Muscle of back (tissue), 11 donors: ENCODE measurements around the gene PDE1C. TPM values are rescaled to one million over a fixed set of nuclear protein-coding genes. Genes with fewer than 3 reads are reported as not detected.
A peak's percentile ranks its signal among the peaks of the same experiment; 100 is the strongest.

Source experiments
- DNase-seq, 3 donors: peaks; one replicate each; pipeline versions ENCODE4 v3.0.0 to v3.0.0-alpha.2; 2013
- polyA plus RNA-seq, 10 donors: library from polyadenylated mRNA; unstranded; fragments of 120-200 nt; gene quantifications; one replicate each; pipeline ENCODE4 v1.2.1, GENCODE V29; 2013; ENCODE audit not compliant: insufficient read length in 10 of 10

PDE1C gene
- polyA plus RNA-seq, 10 donors: 1.7 to 5.4 (median 3.1) TPM

DNA sequence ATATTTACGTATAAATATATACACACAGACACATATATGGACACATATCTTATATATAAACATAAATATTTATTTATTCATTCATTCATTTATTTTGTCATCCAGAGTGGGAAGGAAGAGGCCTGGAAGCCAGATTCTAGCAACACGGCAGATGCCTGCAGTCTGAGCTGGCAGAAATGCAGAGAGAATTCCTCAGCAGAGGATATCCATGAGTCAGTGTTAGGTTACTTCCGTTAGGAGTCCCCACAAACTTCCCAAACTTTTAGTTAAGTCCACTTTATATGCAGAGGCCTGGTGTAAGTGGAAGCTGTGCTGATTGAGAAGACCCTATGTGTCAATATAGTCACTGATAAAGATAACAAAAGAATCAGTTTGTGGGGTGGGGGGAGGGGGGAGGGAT, 293.6 kb downstream of the PDE1C start:
- peak in 1 of 3 donors; percentile 62 for DNase-seq

DNA sequence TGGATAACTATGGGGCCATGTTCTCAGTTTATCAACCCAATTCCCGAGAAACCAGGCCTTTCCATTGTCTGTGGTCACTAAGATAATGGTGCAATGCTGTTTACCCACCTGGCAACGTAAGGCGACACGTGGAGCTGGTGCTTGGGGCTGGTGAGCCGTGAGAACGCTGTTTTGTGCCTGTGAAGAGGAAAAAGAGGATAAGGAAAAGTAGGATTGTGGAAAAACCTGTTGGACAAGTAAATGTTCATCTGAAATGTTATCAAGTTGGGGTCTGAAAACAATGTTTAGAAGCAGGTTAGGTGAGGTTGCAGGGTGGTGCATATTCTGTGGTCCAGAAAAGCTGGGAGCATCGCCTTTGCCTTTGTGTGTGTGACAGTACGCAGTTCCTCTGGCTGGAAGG, 294.7 kb downstream of the PDE1C start:
- no peak for DNase-seq

DNA sequence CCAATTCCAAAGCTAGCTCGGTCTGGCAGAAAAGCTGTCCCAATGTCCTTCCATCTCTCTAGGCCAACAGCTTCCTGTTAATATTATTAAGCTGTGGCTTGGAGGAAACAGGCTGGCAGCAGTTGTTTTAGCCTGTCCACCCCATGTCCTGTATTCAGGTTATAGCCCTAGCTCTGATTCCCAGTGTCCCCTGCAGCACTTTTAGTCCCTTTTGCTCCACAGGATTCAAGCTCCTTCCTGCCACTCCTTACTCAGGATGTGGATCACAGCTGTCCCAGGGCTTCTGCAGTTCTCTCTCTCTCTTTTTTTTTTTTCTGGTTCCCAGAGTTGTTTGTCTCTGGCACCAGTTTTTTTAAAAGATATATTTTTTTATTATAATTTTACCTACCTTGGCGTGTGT, 298.0 kb downstream of the PDE1C start:
- no peak for DNase-seq

DNA sequence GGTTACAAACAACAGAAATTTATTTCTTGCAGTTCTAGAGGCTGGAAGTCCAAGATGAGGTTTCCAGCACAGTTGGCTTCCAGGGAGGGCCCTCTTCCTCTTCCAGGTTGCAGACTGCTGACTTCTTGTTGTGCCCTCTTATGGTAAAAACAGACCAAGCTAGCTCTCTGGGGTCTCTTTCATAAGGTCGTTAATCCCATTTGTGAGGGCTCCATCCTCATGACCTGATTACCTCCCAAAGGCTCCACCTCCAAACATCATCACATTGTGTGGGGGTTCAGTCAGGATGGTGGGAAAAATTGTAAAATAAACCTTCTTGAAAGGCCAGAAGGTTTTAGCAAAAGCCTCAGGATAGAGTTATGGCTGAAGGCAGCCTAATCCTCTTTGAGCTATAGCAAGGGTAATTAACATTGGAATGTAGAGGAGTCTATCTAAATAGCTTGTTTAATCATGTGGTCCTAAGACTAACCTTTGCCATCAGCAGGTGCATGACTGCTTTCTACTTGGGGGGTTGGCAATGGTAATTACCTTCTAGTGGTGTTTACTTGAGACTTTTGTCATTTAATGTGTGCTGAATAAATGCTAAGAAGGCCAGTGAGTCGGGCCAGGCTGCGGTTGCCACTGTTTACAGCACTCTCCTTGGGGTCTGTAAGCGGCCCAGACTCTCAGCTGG, 302.4 kb downstream of the PDE1C start:
- no peak for DNase-seq

DNA sequence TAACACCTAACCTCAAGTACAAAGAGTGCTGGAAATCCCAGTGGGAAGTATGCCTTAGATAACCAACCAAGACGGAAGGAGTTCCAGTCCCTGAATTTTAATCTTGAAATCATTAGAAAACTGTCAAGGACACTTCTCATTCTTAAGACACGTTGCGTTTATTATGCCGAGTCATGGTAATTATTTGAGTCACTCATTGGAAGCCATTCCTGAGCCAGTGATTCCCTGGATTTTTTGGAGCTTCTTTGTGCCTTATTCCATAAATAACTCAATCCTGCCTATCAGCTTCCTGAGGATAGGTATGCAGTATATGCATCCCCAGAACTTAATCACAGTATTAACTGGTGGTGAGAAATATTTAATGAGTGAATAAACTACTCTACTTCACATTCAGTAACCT, 305.7 kb downstream of the PDE1C start:
- DNase-seq: peak in 1 of 3 donors; percentile 43

DNA sequence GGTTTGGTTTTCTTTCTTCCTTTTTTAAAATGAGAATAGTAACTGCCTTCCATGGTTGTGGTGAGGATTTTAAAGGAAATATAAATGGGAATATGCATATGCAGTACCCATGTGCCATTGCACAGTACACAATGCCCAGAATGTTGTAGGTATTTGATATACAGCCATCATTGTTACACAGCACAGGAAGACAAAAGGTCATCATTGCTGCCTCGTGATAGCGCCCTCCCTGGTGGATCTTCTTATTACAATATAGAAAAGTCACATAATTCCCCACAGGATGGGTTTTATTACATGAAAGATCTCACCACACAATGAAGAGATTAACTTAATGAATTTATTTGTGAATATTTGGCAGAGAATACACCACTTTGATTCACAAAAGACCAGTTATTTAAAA, 306.7 kb downstream of the PDE1C start:
- no peak for DNase-seq

DNA sequence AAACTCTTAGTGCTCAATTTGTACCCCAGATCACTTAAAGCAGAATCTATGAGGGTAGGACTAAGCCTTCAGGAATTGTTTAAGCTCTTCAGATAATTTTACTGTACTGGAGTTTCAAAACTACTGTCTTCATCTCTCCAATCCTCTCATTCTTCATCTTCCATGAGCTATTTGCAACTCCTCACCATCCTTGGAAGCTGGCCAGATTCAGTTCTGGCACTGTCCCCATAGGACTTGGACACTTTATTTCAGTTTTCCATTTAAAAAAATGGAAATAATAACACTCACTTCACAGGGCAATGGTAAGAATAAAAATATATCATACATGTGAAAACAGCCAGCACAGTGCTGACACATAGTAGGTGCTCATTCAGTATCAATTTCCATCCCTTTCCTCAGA, 308.6 kb downstream of the PDE1C start:
- peak in 1 of 3 donors; percentile 9 for DNase-seq

DNA sequence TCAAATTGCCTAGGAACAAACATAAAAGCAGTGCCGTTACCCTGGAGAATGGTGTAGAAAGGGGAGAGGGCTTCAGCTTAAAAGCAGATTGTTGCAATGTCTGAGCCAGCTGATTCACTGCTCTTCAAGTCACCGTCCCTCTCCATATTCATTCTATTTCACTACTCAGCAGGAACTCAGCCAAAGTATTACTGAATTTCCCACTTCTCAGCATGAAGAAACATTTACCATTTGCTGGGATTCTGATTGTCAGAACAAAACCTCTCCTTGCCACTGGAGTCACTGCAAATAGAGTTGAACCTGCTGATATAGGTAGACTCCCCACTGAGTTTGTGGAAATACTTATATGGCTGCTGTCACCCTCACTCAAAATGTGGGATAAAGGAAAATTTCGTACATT, 311.5 kb downstream of the PDE1C start:
- DNase-seq: peak in 1 of 3 donors; percentile 5

DNA sequence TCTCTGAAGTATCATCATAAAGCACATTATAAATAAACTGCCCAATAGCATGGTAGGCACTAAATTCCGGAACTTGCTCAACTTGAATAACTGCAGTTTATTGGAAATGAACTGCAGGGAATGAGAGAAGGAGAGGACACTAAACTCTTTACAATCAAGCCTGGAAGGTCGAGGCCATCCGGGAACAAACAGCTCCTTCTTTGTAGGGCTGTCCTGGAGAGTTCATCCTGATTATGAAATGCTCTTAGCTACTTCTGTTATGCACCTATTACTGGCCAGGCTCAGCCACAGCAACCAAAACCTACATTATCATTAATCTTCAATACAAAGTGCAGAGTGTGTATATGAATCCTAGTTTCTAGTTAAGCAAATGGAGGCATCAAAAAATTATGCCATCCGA, 318.5 kb downstream of the PDE1C start:
- no peak for DNase-seq

DNA sequence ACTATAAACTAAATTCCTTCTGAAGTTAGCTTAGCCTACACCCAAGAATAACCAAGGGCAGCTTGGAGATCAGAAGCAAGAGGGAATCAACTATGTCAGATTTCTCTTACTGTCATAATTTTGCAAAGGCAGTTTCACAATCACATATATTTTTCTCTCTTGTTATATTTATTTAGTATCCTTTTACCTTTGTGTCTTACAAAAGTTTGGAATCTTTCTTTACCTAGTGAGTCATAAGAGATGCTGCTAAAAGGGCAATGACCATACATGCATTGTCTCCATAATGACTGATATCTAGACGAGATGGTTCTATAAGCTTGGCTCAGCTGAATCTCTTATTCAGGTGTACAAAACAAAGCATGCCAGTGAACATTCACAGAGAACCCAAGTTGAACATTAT, 322.1 kb downstream of the PDE1C start:
- DNase-seq: no peak

DNA sequence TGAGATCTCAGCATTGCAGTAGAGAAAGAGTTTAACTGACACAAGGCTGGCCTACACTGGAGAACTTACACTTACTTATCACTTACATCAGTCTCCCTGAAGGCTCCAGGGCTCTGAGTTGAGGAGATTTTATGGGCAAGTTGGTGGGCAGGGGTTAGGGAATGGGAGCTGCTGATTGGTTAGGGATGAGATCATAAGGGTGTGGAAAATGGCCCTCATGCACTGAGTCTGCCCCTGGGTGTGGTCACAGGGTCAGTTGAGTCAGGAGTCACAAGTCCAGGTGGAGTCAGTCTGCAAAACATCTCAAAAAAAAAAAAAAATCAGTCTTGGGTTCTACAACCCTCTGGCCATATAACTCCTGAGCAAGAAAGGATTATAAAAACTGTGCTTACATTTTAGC, 322.7 kb downstream of the PDE1C start:
- no peak for DNase-seq

DNA sequence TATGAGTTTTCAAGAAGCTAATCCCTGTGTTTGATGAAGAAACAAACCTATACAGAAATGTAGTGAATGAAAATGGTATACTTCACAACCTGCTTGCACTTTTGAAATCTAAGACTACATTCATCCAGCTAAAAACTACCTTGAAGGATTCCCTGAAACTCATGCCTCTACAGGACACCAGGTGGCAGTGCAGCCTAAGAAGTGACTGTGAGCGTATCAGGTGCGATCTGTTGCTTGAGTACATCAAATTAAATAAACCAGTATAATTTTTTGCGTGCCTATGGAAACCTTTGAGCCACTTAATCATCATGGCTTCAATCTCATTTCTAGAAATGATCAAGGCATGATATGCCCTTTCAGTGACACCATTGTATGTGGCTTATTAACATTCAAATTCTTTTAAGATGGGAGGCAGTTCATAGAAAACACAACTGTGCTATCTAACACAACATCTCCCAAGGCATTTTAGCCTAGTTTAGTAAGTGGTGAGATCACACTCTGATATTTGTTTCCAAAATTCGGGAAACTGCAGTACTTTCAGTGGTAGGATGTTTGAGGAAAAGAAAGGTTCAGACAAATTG, 325.8 kb downstream of the PDE1C start:
- peak; percentile 58 to 75 (median 59) for DNase-seq

DNA sequence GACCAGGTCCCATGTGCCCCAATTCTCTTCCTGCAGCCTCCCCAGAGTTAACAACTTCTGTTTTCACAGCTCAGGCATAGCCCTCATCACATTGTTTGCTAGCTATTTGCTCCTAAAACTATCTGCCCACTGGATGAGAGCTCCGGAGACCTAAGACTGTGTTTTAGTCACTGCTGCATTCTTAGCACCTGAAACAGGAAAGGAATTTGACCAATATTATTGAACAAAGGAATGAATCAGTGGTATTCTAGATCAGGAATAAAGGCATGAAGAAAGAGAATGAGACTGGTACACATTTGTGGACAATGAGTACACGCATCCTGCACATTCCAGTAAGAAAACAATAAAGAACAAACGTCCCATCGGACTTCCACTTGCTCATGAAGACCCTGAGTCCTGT, 328.4 kb downstream of the PDE1C start:
- DNase-seq: no peak

DNA sequence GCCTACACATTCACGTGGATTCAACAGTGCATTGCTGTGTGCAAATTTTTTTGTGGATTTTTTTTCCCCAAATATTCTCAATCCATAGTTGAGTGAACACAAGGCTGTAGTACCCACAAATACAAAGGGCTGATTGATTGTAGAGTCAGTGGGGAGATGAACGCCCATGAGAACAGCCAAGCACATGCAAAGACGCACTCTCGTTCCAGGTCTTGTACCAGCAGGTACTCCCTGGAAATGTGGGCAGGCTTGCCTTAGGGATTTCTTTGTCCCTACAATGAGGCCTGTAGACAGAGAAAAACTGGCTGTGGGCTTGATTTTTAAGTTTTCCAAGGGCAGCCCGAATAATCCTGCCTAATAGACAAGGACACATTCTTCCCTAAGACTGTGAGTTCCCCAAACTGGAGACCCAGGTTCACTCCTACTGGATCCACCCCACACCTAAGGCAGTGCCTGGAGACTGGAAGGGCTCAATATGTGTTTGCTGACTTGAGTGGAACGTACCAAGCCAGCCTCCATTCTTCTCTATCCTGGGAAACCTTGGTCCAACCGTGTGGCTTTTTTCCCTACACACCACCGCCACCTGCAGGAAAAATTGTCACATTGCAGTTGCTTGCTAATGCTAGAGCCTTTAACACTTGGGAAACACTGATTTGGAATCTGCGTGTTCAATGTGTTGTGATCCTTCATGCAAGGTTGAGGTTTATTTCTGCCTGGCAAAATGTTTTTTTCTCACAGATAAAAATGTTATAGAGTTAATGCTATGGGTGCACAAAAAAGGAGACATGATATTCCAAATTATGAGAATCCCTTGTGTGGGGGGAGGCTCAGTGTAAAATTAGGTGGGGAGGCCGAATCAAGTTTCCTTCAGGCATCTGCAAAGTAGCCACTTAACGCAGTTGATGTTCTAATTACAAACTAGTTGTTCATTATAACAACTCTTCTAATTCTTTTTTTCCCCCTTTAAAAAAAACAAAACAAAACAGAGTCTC, 333.9 kb downstream of the PDE1C start:
- peak; percentile 54 to 80 (median 64) for DNase-seq

DNA sequence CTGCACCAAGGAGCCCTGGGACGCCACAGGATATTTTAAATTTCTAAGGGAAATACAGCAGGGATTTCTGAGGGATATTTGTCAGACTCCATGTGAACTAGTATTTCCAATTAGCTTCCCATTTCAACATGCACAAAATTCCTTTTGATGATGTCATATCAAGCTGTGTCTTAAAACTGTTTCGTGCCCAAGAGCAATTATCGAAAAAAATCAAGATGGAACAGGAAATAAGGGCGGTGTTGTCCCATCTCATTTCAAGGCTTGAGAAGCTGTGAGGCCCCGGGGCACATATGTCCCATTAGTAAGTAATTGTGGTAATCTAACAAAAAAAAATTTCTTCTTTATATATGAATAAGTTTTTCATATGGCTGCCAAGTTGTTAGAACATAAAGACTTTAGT, 335.8 kb downstream of the PDE1C start:
- no peak for DNase-seq

DNA sequence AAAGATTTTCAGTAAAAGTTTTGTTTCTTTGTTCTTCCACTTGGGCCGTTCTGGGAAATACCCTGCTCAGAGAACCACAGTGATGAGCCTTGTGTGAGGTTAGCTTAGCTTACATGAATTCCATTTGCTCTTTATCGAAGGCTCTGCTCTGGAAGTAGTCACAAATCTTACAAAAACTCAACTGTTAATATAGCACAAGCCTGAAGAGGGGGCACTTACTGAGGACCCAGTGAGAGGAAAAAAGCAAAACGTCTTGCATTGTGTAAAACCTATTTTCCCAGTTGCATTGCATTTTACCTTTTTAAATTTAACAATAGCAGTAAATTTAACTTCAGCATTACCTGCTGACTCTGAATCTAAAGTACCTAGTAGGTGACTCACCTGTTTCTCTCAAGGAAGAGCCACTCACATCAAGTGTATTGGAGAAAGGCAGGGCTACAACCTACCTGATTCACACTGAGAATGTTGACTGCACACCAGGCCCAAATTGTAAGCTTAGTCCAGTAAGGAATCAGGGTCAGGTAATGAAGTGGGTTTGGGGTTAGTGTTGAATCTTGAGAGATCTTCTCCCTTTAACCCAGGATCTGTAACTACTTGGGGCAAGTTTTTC, 340.9 kb downstream of the PDE1C start:
- no peak for DNase-seq

DNA sequence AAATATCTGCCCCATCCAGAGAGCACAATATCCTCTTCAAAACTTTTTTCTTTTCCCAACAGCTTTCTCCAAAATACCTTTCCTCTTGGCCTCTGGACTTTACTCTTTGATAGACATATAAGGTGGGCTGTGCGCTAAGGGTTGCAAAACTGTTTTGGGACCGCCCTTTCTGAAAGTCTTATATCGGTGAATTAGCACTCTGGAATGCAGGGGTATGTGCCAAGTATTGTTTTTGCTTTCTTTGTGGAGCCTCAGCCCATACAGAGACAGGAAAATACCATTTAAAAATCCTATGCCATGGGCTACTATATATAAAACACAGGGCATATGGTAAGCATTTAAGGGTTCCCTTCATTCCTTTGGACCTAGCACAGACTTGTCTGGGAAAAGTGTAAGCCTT, 345.5 kb downstream of the PDE1C start:
- DNase-seq: no peak

DNA sequence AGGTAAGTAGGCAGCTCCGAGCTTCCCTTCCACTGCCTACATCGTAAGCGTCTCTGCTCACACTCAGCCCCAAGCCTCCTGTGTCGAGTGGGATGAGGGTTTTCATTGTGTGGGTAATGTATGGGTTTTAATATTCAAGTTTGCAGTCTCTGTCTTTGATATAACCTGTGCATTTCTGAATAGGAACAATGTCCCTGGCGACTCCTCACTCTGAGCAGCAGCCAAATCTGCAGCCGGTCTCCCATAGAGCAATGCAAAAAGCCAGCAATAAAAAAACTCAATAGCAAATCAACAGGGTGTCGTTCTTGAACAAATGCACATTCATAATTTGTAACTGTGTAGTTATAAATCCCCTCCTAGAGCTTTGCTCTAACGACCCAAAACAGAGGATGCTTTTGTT, 349.8 kb downstream of the PDE1C start:
- no peak for DNase-seq

DNA sequence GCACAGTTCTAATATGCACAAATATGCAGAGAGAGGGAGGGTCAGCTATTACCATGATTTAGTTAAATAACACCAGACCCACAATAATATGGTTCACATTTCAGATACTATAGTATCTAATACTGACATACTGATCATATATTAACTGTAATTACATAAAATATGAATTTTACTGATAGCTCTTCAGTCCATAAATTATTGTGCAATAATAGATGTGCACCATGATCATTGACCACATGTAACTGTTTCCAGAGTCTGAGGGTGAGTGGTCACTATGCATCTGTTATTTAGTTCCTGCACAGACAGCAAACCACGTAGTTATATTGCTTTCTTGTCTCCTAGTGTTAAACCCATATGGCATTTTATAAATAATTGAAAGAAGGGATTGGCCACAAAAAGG, 353.9 kb downstream of the PDE1C start:
- no peak for DNase-seq

DNA sequence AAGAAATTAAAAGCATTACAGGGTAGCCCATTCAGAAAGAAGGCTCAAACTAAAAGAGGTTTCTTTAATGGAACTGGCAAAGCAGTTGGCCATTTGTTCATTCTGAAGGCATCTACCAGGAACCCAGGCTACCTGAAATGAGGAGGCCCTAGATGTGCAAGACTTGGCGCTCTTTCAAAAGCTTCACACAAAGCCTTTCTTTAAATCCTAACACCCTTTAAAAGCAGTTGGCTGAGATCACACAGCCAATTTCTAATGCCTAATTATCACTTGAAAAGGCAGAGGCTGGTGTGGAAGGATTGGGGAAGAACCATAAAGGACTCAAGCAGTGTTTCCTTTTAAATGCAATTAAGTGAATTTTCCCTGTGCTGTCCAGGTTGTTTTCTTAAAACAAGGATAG, 360.0 kb downstream of the PDE1C start:
- no peak for DNase-seq

DNA sequence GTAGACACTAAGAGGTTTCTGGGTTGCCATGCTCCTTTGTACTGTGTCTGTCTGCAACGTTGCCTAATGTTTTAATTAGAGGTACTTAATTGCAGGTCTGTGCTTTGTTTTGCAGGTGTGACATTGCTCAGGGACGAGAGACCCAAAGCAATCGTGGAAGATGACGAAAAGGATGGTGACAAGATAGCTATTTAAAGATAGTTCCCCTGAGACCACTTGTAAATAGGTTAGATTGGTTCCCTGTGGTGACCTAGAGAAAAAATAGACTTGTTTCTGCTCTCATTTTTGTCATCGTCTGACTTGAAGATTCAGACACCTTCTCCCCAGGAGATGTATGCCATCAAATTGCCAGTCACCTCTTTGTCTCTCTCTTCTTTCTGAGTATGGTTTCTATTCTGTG, 363.1 kb downstream of the PDE1C start:
- no peak for DNase-seq

DNA sequence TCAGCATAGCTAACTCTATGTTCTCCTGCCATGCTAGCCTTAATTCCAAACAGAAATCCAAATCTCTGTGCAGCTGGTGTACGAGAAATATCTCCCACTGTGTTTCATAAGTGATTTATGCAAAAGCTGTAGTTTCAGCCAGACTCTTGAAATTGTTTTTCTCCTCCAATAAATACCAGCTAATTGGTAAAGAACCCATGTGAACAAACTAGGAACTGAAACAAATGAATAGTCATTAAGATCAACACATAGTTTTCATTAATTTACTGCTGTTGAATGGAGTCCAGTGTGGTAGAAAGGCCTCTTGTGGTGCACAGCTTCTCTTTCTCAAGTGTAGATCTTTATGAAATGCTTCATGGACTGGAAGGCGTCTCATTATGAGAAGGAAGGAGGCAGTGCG, 364.8 kb downstream of the PDE1C start:
- no peak for DNase-seq
